Neural cell (in vitro differentiated cells): ENCODE measurements around the gene CCT5.

Experiments
- CTCF ChIP-seq: fragments of 450-650 bp; IDR thresholded peaks from 2 replicates; pipeline ENCODE4 v1.5.1; 2014; ENCODE audit warnings: antibody characterized with exemption, mild to moderate bottlenecking, moderate library complexity; ENCODE audit not compliant: poor library complexity, severe bottlenecking
- EP300 ChIP-seq: fragments of 450-650 bp; conservative IDR thresholded peaks from 2 replicates; pipeline ENCODE4 v1.6.1; 2014; ENCODE audit warnings: antibody characterized with exemption, mild to moderate bottlenecking, moderate library complexity; ENCODE audit not compliant: poor library complexity, severe bottlenecking
- POLR2AphosphoS5 ChIP-seq: IDR thresholded peaks from 2 replicates; pipeline ENCODE4 v1.6.1; 2012

- TF ChIP-seq CTCF (no peak), EP300 (no peak), POLR2AphosphoS5 (no peak)
Measured at GRCh38 chr5:10266839-10267238, 16.8 kb downstream of the CCT5 start.
